Type B pancreatic cell (in vitro differentiated cells): ENCODE results near the gene GOLGA1. TPM values are rescaled to one million over a fixed set of nuclear protein-coding genes. Genes with fewer than 3 reads are reported as not detected.
"Not testable (repeated sequence)": the region's sequence is repeated elsewhere in the genome, so short reads cannot be mapped to it uniquely, and the experiment has no call there.

ENCODE experiments used
- DNase-seq: peaks from one replicate; pipeline ENCODE4 v3.0.0; 2021; ENCODE audit warnings: mixed read lengths; ENCODE audit not compliant: unreplicated experiment; ENCODE audit errors: extremely low spot score
- H3K27ac Mint-ChIP-seq: 2 replicates; pipeline ENCODE4 v1.8.0; 2021; ENCODE audit warnings: mild to moderate bottlenecking, mixed read lengths
- H3K27me3 Mint-ChIP-seq: 2 replicates; pipeline ENCODE4 v1.8.0; 2021; ENCODE audit warnings: mixed read lengths
- H3K36me3 Mint-ChIP-seq: 2 replicates; pipeline ENCODE4 v1.8.0; 2021; ENCODE audit warnings: mixed read lengths
- H3K4me1 Mint-ChIP-seq: one replicate; pipeline ENCODE4 v1.8.0; 2021; ENCODE audit warnings: mixed read lengths; ENCODE audit not compliant: unreplicated experiment
- H3K4me3 Mint-ChIP-seq: 2 replicates; pipeline ENCODE4 v1.8.0; 2021; ENCODE audit warnings: mild to moderate bottlenecking, mixed read lengths
- H3K9me3 Mint-ChIP-seq: 2 replicates; pipeline ENCODE4 v1.8.0; 2021; ENCODE audit warnings: mixed read lengths
- CTCF ChIP-seq: fragments of 200-600 bp; sonication (generic); conservative IDR thresholded peaks from 2 replicates; pipeline ENCODE4 v1.5.0; 2021; ENCODE audit warnings: antibody characterized with exemption, mild to moderate bottlenecking
- total RNA-seq: library from RNA; stranded (reverse); gene quantifications from 2 replicates; pipeline ENCODE4 v1.2.1, GENCODE V29; 2021; ENCODE audit warnings: low replicate concordance

The GOLGA1 gene
- total RNA-seq, 1 donor from 2014 or later, result 18.4 TPM

GRCh38 chr9:124843456-124844034 is 97.3 kb downstream of the GOLGA1 start:
- Mint-ChIP-seq H3K27me3 (no peaks in the 10 kb centered on the region), H3K9me3 (no peaks in the 10 kb centered on the region), H3K36me3 (no peaks in the 10 kb centered on the region), H3K27ac (no peak overlapping the region), H3K4me3 (no peak overlapping the region), H3K4me1 (no peaks in the 10 kb centered on the region)
- no peak for TF ChIP-seq CTCF
- DNase-seq, result no peak

DNA sequence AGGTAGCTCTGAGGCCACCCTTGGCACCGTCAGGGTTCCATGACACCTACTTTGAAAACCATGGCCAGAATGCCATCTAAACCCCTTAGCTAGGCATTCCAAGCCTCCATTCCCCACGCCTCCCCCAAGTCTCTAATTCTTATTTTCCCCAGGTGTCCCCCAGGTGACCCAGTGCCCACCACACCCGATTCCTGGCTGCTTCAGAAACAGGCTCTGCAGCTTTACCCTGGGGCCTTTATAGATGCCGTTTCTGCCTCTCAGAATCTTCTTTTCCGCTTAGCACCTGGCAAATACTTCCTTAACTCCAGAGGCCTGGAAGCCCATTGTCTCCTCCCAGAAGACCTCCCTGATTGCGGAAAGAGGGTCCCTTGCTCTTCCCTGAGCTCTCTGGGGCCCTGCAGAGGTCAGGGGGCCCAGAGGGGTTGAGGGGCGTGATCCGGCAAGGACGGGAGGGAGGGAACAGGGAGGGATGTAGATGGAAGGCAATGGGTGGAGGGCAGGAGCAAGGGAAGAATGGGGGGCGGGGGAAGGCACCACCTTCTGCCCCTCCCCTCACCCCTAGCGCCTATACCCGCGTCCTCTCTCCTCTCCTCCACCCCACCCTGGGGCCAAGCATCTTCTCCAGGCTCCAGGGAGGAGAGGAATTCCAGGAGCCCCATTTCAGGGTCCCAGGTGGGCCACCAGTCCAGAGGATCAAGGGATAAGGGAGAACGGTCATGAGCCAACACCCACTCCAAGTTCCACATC is 99.6 kb downstream of the GOLGA1 start:
- peak overlapping the region; percentile 65 for H3K4me3 Mint-ChIP-seq
- H3K9me3 Mint-ChIP-seq, result no peaks in the 10 kb centered on the region
- H3K4me1 Mint-ChIP-seq, result no peaks in the 10 kb centered on the region
- H3K27me3 Mint-ChIP-seq, result no peaks in the 10 kb centered on the region
- no peak for DNase-seq
- no peaks in the 10 kb centered on the region for H3K36me3 Mint-ChIP-seq
- no peak for TF ChIP-seq CTCF
- H3K27ac Mint-ChIP-seq, result peak overlapping the region; percentile 88

GRCh38 chr9:124840300-124840833 is 100.5 kb downstream of the GOLGA1 start:
- Mint-ChIP-seq H3K36me3 (no peaks in the 10 kb centered on the region), H3K27me3 (no peaks in the 10 kb centered on the region), H3K4me3 (no peak overlapping the region), H3K9me3 (no peaks in the 10 kb centered on the region), H3K27ac (no peak overlapping the region), H3K4me1 (peaks cover 5% of the 10 kb centered on the region)
- TF ChIP-seq CTCF, result peak; percentile 46
- no peak for DNase-seq

DNA sequence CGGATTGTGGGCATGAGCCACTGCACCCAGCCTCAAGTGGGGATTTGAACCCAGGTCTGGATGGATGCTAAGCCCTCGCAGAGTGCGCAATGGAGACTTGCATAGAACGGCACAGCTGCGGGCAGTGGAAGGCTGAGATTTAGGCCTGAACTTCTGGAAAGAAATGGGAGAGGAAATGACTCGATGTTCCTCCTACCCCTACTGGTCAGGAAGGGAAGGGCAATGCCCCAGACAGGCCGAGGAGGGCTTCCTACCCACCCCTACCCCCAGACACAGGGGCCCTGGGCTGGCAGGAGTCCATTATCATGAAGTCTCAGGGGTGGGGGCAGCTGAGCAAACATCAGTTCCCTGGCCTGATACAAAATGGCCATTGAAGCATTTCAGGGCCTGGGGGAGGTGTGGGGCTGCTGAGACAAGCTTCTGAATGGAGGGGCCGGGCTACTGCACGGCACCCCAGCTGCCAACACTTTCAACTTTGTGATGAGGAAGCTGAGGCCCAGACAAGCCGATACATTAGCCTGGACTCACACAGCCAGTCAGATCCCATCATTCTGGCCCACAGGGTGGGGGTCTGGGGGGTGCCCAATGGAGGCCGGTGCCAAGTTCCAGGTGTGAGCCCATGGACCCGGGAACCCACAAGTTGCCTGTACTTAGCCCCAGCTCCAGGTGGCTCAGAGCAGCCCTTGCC is 101.1 kb downstream of the GOLGA1 start:
- H3K4me3 Mint-ChIP-seq, result no peak overlapping the region
- H3K36me3 Mint-ChIP-seq, result no peaks in the 10 kb centered on the region
- peaks cover 10% of the 10 kb centered on the region for H3K4me1 Mint-ChIP-seq
- no peak for DNase-seq
- no peaks in the 10 kb centered on the region for H3K27me3 Mint-ChIP-seq
- no peak overlapping the region for H3K27ac Mint-ChIP-seq
- H3K9me3 Mint-ChIP-seq, result no peaks in the 10 kb centered on the region
- peak; percentile 67 for TF ChIP-seq CTCF

DNA sequence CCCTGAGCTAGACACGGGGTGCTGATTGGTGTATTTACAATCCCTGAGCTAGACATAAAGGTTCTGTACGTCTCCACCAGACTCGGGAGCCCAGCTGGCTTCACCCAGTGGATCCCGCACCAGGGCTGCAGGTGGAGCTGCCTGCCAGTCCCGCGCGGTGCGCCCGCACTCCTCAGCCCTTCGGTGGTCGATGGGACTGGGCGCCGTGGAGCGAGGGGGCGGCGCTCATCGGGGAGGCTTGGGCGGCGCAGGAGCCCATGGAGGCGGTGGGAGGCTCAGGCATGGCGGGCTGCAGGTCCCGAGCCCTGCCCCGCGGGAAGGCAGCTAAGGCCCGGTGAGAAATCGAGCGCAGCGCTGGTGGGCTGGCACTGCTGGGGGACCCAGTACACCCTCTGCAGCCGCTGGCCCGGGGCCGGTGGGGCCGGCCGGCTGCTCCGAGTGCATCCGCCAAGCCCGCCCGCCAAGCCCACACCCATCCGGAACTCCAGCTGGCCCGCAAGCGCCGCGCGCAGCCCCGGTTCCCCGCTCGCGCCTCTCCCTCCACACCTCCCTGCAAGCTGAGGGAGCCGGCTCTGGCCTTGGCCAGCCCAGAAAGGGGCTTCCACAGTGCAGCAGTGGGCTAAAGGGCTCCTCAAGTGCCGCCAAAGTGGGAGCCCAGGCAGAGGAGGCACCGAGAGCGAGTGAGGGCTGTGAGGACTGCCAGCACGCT is 102.2 kb downstream of the GOLGA1 start:
- H3K4me1 Mint-ChIP-seq, result peaks cover 16% of the 10 kb centered on the region
- not testable (repeated sequence) for H3K36me3 Mint-ChIP-seq, H3K9me3 Mint-ChIP-seq, H3K27ac Mint-ChIP-seq, H3K4me3 Mint-ChIP-seq, H3K27me3 Mint-ChIP-seq, DNase-seq

GRCh38 chr9:124838132-124838531 is 102.8 kb downstream of the GOLGA1 start:
- H3K4me1 Mint-ChIP-seq, result peaks cover 16% of the 10 kb centered on the region
- DNase-seq, H3K4me3 Mint-ChIP-seq, H3K36me3 Mint-ChIP-seq, H3K27me3 Mint-ChIP-seq, H3K9me3 Mint-ChIP-seq, H3K27ac Mint-ChIP-seq: not testable (repeated sequence)
